ENCODE results near the gene ERCC1. TPM values are rescaled to one million over a fixed set of nuclear protein-coding genes. Genes with fewer than 3 reads are reported as not detected.
A peak's percentile ranks its signal among the peaks of the same experiment; 100 is the strongest.

ERCC1 gene
- total RNA-seq, 3 donors from 2014 or later (not counting 1 experiment from before 2014, with no cell fraction given), result 46.8 to 55.2 (median 48.2) TPM

GRCh38 chr19:45419895-45420294 is 3.8 kb downstream of the ERCC1 start:
- ATAC-seq (no peak), DNase-seq (no peak)
- Histone ChIP-seq H3K4me1 (ENCODE audit: control insufficient read depth, insufficient read depth, low read length) (peaks cover 33% of the 10 kb centered on the region), H3K27me3 (ENCODE audit: control insufficient read depth, insufficient read depth, low read length) (no peaks in the 10 kb centered on the region), H3K9me3 (ENCODE audit: control insufficient read depth, insufficient read depth, low read length) (no peaks in the 10 kb centered on the region), H3K36me3 (ENCODE audit: control insufficient read depth, insufficient read depth, low read length) (peaks cover 8% of the 10 kb centered on the region), H3K27ac (ENCODE audit: low read length) (no peak overlapping the region), H3K4me3 (ENCODE audit: low read length) (no peak overlapping the region)
- no peak for TF ChIP-seq CTCF (IDR thresholded peaks at IDR 0.05)
- WGBS (ENCODE audit: insufficient coverage), result 60% methylated on average over 3 of the region's 3 CpGs
- H3K27me3 Mint-ChIP-seq (ENCODE audit: low read depth in 2 of 2), result no peaks in the 10 kb centered on the region
- no peaks in the 10 kb centered on the region for H3K9me3 Mint-ChIP-seq
- H3K27ac Mint-ChIP-seq, result no peak overlapping the region
- intact Hi-C loops (cut with micrococcal nuclease), result loop anchor here (5.0 to 10.0 kb wide), 2 partner anchors 145 to 272 kb away; partner anchors contain the start of genes QPCTL and SNRPD2
- peaks cover 27 to 37% of the 10 kb centered on the region in 2 donors for H3K4me1 Mint-ChIP-seq
- no peak overlapping the region for H3K4me3 Mint-ChIP-seq
- no peaks in the 10 kb centered on the region for H3K36me3 Mint-ChIP-seq

GRCh38 chr19:45419396-45419795 is 4.3 kb downstream of the ERCC1 start:
- H3K4me1 Mint-ChIP-seq, result peaks cover 24 to 34% of the 10 kb centered on the region in 2 donors
- 10% methylated on average over 4 of the region's 4 CpGs for WGBS (ENCODE audit: insufficient coverage)
- Histone ChIP-seq H3K4me1 (ENCODE audit: control insufficient read depth, insufficient read depth, low read length) (peaks cover 32% of the 10 kb centered on the region), H3K36me3 (ENCODE audit: control insufficient read depth, insufficient read depth, low read length) (peaks cover 13% of the 10 kb centered on the region), H3K27me3 (ENCODE audit: control insufficient read depth, insufficient read depth, low read length) (no peaks in the 10 kb centered on the region), H3K9me3 (ENCODE audit: control insufficient read depth, insufficient read depth, low read length) (no peaks in the 10 kb centered on the region), H3K27ac (ENCODE audit: low read length) (no peak overlapping the region), H3K4me3 (ENCODE audit: low read length) (no peak overlapping the region)
- H3K27me3 Mint-ChIP-seq (ENCODE audit: low read depth in 2 of 2), result no peaks in the 10 kb centered on the region
- no peaks in the 10 kb centered on the region for H3K9me3 Mint-ChIP-seq
- H3K36me3 Mint-ChIP-seq, result no peaks in the 10 kb centered on the region
- no peak for TF ChIP-seq CTCF (IDR thresholded peaks at IDR 0.05)
- H3K27ac Mint-ChIP-seq, result no peak overlapping the region
- no peak for DNase-seq
- intact Hi-C loops (cut with micrococcal nuclease), result no loop called here
- no peak overlapping the region for H3K4me3 Mint-ChIP-seq
- ATAC-seq, result no peak

- Mint-ChIP-seq H3K36me3 (no peaks in the 10 kb centered on the region), H3K9me3 (no peaks in the 10 kb centered on the region), H3K27ac (peak overlapping the region in 1 of 2 donors; percentile 17), H3K4me3 (no peak overlapping the region), H3K4me1 (peaks cover 18 to 29% of the 10 kb centered on the region in 2 donors), H3K27me3 (ENCODE audit: low read depth in 2 of 2) (no peaks in the 10 kb centered on the region)
- H3K4me3 ChIP-seq (ENCODE audit: low read length), result no peak overlapping the region
- DNase-seq (no peak), ATAC-seq (no peak)
- WGBS (ENCODE audit: insufficient coverage), result 26% methylated on average over 4 of the region's 9 CpGs
- peaks cover 17% of the 10 kb centered on the region for H3K36me3 ChIP-seq (ENCODE audit: control insufficient read depth, insufficient read depth, low read length)
- intact Hi-C loops (cut with micrococcal nuclease), result no loop called here
- H3K27ac ChIP-seq (ENCODE audit: low read length), result no peak overlapping the region
- H3K27me3 ChIP-seq (ENCODE audit: control insufficient read depth, insufficient read depth, low read length), result no peaks in the 10 kb centered on the region
- H3K4me1 ChIP-seq (ENCODE audit: control insufficient read depth, insufficient read depth, low read length), result peaks cover 26% of the 10 kb centered on the region
- TF ChIP-seq CTCF (IDR thresholded peaks at IDR 0.05), result no peak
- no peaks in the 10 kb centered on the region for H3K9me3 ChIP-seq (ENCODE audit: control insufficient read depth, insufficient read depth, low read length)
Measured at GRCh38 chr19:45418802-45419201, 4.9 kb downstream of the ERCC1 start.

GRCh38 chr19:45417151-45417550 is 6.6 kb downstream of the ERCC1 start:
- intact Hi-C loops (cut with micrococcal nuclease), result no loop called here
- H3K36me3 ChIP-seq (ENCODE audit: control insufficient read depth, insufficient read depth, low read length), result peaks cover 27% of the 10 kb centered on the region
- no peaks in the 10 kb centered on the region for H3K9me3 ChIP-seq (ENCODE audit: control insufficient read depth, insufficient read depth, low read length)
- peaks cover 15% of the 10 kb centered on the region for H3K4me1 ChIP-seq (ENCODE audit: control insufficient read depth, insufficient read depth, low read length)
- DNase-seq (no peak), ATAC-seq (no peak)
- no peaks in the 10 kb centered on the region for H3K27me3 Mint-ChIP-seq (ENCODE audit: low read depth in 2 of 2)
- no peaks in the 10 kb centered on the region for H3K27me3 ChIP-seq (ENCODE audit: control insufficient read depth, insufficient read depth, low read length)
- H3K9me3 Mint-ChIP-seq, result no peaks in the 10 kb centered on the region
- no peak overlapping the region for H3K4me3 ChIP-seq (ENCODE audit: low read length)
- TF ChIP-seq CTCF (IDR thresholded peaks at IDR 0.05), result no peak
- no peak overlapping the region for H3K4me3 Mint-ChIP-seq
- 82% methylated on average over 4 of the region's 4 CpGs for WGBS (ENCODE audit: insufficient coverage)
- H3K27ac ChIP-seq (ENCODE audit: low read length), result no peak overlapping the region
- H3K27ac Mint-ChIP-seq, result no peak overlapping the region
- H3K36me3 Mint-ChIP-seq, result no peaks in the 10 kb centered on the region
- peaks cover 3 to 14% of the 10 kb centered on the region in 2 donors for H3K4me1 Mint-ChIP-seq
